HepG2 (cell line): Measurements from ENCODE around the gene ZNRF3. TPM values are rescaled to one million over a fixed set of nuclear protein-coding genes. Genes with fewer than 3 reads are reported as not detected.
A peak's percentile ranks its signal among the peaks of the same experiment; 100 is the strongest.

Experiments used
- AGO1 ChIP-seq: fragments of 200-400 bp; formaldehyde crosslinking; IDR thresholded peaks from 2 replicates; pipeline ENCODE4 v1.6.1; 2017; ENCODE audit warnings: mild to moderate bottlenecking, low read depth, low read length, moderate library complexity; ENCODE audit not compliant: poor library complexity, severe bottlenecking
- CCDC6 ChIP-seq: sonication (generic); formaldehyde crosslinking; IDR thresholded peaks from 2 replicates; pipeline ENCODE4 v1.8.1; 2022; ENCODE audit warnings: mild to moderate bottlenecking, missing genetic modification reagents, moderate library complexity
- FOXA1 ChIP-seq, 2 experiments: fragments of 450-650 bp in 1 of 2; sonication (generic) in 1 of 2; formaldehyde crosslinking in 1 of 2; IDR thresholded peaks; 2 replicates each; pipeline versions ENCODE4 v1.4.0 to v1.6.1; 2016 to 2020; ENCODE audit warnings: missing genetic modification reagents in 1 of 2
- FOXM1 ChIP-seq: sonication (generic); formaldehyde crosslinking; IDR thresholded peaks from 2 replicates; pipeline ENCODE4 v1.5.0; 2020; ENCODE audit warnings: missing genetic modification reagents
- FOXP1 ChIP-seq, 2 experiments: fragments of 450-650 bp in 1 of 2; IDR thresholded peaks; 2 replicates each; pipeline ENCODE4 v1.6.1; 2017 to 2018; ENCODE audit warnings: antibody characterized with exemption in 1 of 2
- HNF1A ChIP-seq, 2 experiments: sonication (generic) in 1 of 2; formaldehyde crosslinking in 1 of 2; IDR thresholded peaks; 2 replicates each; pipeline versions ENCODE4 v1.4.0 to v1.6.1; 2016 to 2020; ENCODE audit warnings: borderline replicate concordance in 1 of 2, low read depth in 1 of 2, mild to moderate bottlenecking in 1 of 2, missing genetic modification reagents in 1 of 2
- KLF13 ChIP-seq: sonication (generic); formaldehyde crosslinking; IDR thresholded peaks from 2 replicates; pipeline ENCODE4 v1.4.0; 2020; ENCODE audit warnings: mild to moderate bottlenecking, missing genetic modification reagents
- MAFG ChIP-seq: sonication (generic); formaldehyde crosslinking; IDR thresholded peaks from 2 replicates; pipeline ENCODE4 v1.5.1; 2020; ENCODE audit warnings: mild to moderate bottlenecking, missing genetic modification reagents
- MATR3 ChIP-seq: sonication (generic); formaldehyde crosslinking; IDR thresholded peaks from 2 replicates; pipeline ENCODE4 v1.4.0; 2020; ENCODE audit warnings: missing genetic modification reagents
- MTERF4 ChIP-seq: sonication (generic); formaldehyde crosslinking; IDR thresholded peaks from 2 replicates; pipeline ENCODE4 v1.8.0; 2023; ENCODE audit warnings: mild to moderate bottlenecking, missing genetic modification reagents
- SOX13 ChIP-seq, 3 experiments: fragments of 450-650 bp in 1 of 3; sonication (generic) in 1 of 3; formaldehyde crosslinking in 1 of 3; IDR thresholded peaks in 2 of 3; conservative IDR thresholded peaks in 1 of 3; 2 replicates each; pipeline versions ENCODE4 v1.5.0 to v1.6.1; 2016 to 2020; ENCODE audit warnings: antibody characterized with exemption in 1 of 3, mild to moderate bottlenecking in 1 of 3, missing compliant biosample characterization in 1 of 3, missing genetic modification reagents in 1 of 3, moderate library complexity in 1 of 3
- TCF7L2 ChIP-seq: IDR thresholded peaks from 2 replicates; pipeline ENCODE4 v1.6.1; 2011; ENCODE audit warnings: mild to moderate bottlenecking, low read depth, low read length, moderate library complexity
- ZBTB43 ChIP-seq: sonication (generic); formaldehyde crosslinking; conservative IDR thresholded peaks from 2 replicates; pipeline ENCODE4 v1.4.0; 2020; ENCODE audit warnings: missing genetic modification reagents
- ZFP36L1 ChIP-seq: sonication (generic); formaldehyde crosslinking; IDR thresholded peaks from 2 replicates; pipeline ENCODE4 v1.8.0; 2022; ENCODE audit warnings: mild to moderate bottlenecking, missing genetic modification reagents, moderate library complexity
- ZNF205 ChIP-seq: IDR thresholded peaks from 2 replicates; pipeline ENCODE4 v1.6.1; 2018; ENCODE audit warnings: missing biosample characterization, missing genetic modification reagents
- ZNF234 ChIP-seq: sonication (generic); formaldehyde crosslinking; conservative IDR thresholded peaks from 2 replicates; pipeline ENCODE4 v1.5.1; 2020; ENCODE audit warnings: mild to moderate bottlenecking, missing genetic modification reagents
- ZNF263 ChIP-seq: sonication (generic); formaldehyde crosslinking; IDR thresholded peaks from 2 replicates; pipeline ENCODE4 v1.4.0; 2020; ENCODE audit warnings: missing genetic modification reagents
- ZNF329 ChIP-seq: sonication (generic); formaldehyde crosslinking; IDR thresholded peaks from 2 replicates; pipeline ENCODE4 v1.9.0; 2021; ENCODE audit warnings: low read depth, mild to moderate bottlenecking, missing genetic modification reagents
- ZNF33B ChIP-seq: sonication (generic); formaldehyde crosslinking; IDR thresholded peaks from 2 replicates; pipeline ENCODE4 v1.5.1; 2020; ENCODE audit warnings: mild to moderate bottlenecking, missing genetic modification reagents
- ZNF589 ChIP-seq: sonication (generic); formaldehyde crosslinking; conservative IDR thresholded peaks from 2 replicates; pipeline ENCODE4 v1.8.0; 2022; ENCODE audit warnings: mild to moderate bottlenecking, moderate library complexity, missing genetic modification reagents
- ZNF878 ChIP-seq: sonication (generic); formaldehyde crosslinking; IDR thresholded peaks from 2 replicates; pipeline ENCODE4 v1.8.1; 2023; ENCODE audit warnings: mild to moderate bottlenecking, missing genetic modification reagents, moderate library complexity
- ZNF883 ChIP-seq: sonication (generic); formaldehyde crosslinking; IDR thresholded peaks from 2 replicates; pipeline ENCODE4 v1.5.1; 2020; ENCODE audit warnings: mild to moderate bottlenecking, missing genetic modification reagents; ENCODE audit errors: not compliant biosample characterization
- polyA plus RNA-seq, 8 experiments: library from polyadenylated mRNA; depleted of rRNA in 3 of 8; stranded (reverse) in 7 of 8; unstranded in 1 of 8; fragments of >200 nt; fragmentation: Illumina TruSeq in 4 of 8; extraction: Trizol in 4 of 8; gene quantifications; 2 replicates each; pipeline versions ENCODE4 v1.2.1 to v1.2.3, GENCODE V29; 2011 to 2016; ENCODE audit warnings: low read depth in 4 of 8, missing spikeins in 1 of 8, mixed read lengths in 1 of 8; ENCODE audit not compliant: insufficient read depth in 1 of 8
- total RNA-seq, 5 experiments: library from RNA; depleted of rRNA; stranded (reverse); fragments of >200 nt; fragmentation: Illumina TruSeq; extraction: Trizol; gene quantifications; 2 replicates each; pipeline ENCODE4 v1.2.3, GENCODE V29; 2016; ENCODE audit warnings: low read depth in 1 of 5

ZNRF3 gene
- total and polyA plus RNA-seq, 2 of the 13 experiments (the other 11 are each of a cell fraction or from before 2014, with no cell fraction given): 20.3 to 36.7 TPM

- TF ChIP-seq CCDC6 (CRISPR knock-in tag) (no peak), AGO1 (no peak), ZNF883 (no peak), ZNF878 (CRISPR knock-in tag) (no peak), HNF1A (IDR thresholded peaks at IDR 0.05; ENCODE audit: low read depth) (peak; percentile 53; the same call in 1 of the 2 replicates), HNF1A (CRISPR knock-in tag; IDR thresholded peaks at IDR 0.05; ENCODE audit: borderline replicate concordance) (peak; percentile 42; the same call in 1 of the 2 replicates), FOXP1 (IDR thresholded peaks at IDR 0.05) (no peak), FOXP1 (CRISPR knock-in tag; IDR thresholded peaks at IDR 0.05) (peak; percentile 56; the same call in 1 of the 2 replicates), TCF7L2 (no peak), ZNF263 (peak; percentile 25; the same call in 1 of the 2 replicates), MAFG (CRISPR knock-in tag) (no peak), ZFP36L1 (CRISPR knock-in tag) (no peak), FOXM1 (CRISPR knock-in tag) (no peak), ZNF205 (CRISPR knock-in tag) (no peak), ZNF234 (CRISPR knock-in tag) (no peak), ZNF33B (CRISPR knock-in tag) (no peak), FOXA1 (IDR thresholded peaks at IDR 0.05) (no peak), FOXA1 (CRISPR knock-in tag; IDR thresholded peaks at IDR 0.05) (no peak), SOX13 (IDR thresholded peaks at IDR 0.05) (no peak), SOX13 (CRISPR knock-in tag; conservative IDR thresholded peaks at IDR 0.05 in 1 of 2, IDR thresholded peaks at IDR 0.05 in 1 of 2) (peak in 1 of 2 experiments; percentile 73; a peak in 2 of 4 replicates), ZBTB43 (CRISPR knock-in tag) (no peak), ZNF329 (CRISPR knock-in tag) (no peak), KLF13 (CRISPR knock-in tag) (no peak), MATR3 (CRISPR knock-in tag) (no peak), ZNF589 (CRISPR knock-in tag) (no peak), MTERF4 (CRISPR knock-in tag) (no peak)
Observed at GRCh38 chr22:28978863-28979796, 95.8 kb downstream of the ZNRF3 start (continued).
